Activated CD4-positive, alpha-beta T cell treated with anti-CD3 and anti-CD28 coated beads for 24 hours (primary cell): Measurements from ENCODE around the gene RGS6.

ENCODE experiments used
- DNase-seq, 2 donors: peaks; one replicate each; pipeline ENCODE4 v3.0.0-alpha.2; 2020; ENCODE audit warnings: low read depth in 2 of 2

Gene RGS6

DNA sequence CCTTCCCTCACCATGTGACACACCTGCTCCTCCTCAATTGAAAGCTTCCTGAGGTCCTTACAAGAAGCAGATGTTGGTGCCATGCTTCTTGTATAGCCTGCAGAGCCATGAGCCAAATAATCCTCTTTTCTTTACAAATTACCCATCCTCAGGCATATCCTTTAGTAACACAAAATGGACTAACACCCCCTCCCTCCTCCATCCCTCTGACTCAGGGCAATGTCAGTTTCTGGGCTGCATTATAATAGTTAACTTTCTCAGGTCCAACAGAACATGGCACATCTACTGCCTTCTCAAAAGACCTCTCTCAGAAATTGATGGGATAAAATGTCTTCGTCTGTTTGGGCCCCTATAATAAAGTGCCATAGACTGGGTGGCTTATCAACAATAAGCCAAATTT, 674.6 kb downstream of the RGS6 start:
- no peak for DNase-seq

DNA sequence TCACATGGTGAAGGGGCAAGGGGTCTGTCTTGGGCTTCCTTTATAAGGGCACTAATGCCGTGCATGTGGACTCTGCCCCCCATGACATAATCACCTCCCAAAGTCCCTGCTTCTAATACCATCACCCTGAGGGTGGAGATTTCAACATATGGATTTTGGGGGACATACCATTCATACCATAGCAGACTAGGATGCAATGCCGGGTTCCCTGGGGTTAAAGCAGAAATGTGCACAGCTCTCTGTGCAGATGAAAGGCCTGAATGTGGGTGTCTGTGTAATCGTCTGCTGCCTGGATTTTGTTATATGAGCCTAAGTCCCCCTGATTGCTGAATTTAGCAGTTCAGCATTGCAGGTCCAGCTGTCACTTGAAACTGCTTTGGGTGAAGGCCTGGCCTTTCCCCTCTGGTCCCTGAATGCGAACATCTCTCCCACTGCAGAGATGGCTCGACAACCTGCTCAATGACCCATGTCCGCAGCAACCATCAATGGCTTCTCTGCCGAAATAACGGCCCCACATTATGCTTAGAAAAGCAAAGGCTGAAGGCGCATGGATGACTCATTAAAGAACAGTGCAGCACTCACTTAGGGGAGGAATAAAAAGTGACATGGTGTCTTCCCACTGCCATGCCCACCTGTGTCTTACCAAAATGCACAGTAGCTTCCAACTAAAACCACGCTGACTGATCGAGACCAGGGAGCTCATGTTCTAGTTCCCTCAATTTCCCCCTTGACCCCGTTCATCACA, 675.3 kb downstream of the RGS6 start:
- no peak for DNase-seq

DNA sequence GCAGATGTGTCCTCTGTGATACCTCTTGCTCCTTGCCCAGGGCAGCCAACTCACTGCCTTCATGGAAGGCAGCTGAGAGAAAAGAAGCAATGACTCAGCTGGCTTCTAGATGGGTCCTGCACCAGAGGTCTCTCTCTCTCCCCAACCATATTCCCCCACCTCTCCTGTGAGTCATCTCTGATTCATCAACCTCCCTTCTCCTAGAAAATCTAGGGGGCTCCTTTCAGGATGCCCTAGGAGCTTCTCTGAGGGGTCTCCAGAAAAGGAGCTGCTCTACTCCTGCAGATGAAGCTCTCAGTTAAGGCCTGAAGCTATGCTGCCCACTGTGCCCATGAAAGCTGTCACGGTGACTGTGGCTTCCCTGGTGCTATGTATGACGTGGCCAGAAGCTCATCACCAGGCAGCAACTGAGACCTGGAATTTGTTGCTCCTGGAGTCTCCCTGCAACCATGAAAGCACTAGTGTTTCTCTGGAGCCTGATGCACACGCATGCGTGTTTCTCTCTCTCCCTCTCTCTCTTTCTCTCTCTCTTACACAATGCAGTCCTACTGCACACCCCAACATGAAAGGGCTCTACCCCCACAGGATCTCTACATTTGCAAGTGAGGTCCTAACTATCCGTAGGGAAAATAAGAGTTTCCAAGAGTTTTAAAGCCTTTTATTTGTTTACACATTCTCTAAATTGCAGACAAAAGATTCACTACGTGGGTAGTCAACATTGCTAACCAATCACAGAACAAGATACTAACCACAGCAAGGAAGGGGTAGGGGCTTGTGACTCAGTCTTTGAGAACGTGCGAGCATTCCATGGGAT, 676.4 kb downstream of the RGS6 start:
- DNase-seq: no peak

DNA sequence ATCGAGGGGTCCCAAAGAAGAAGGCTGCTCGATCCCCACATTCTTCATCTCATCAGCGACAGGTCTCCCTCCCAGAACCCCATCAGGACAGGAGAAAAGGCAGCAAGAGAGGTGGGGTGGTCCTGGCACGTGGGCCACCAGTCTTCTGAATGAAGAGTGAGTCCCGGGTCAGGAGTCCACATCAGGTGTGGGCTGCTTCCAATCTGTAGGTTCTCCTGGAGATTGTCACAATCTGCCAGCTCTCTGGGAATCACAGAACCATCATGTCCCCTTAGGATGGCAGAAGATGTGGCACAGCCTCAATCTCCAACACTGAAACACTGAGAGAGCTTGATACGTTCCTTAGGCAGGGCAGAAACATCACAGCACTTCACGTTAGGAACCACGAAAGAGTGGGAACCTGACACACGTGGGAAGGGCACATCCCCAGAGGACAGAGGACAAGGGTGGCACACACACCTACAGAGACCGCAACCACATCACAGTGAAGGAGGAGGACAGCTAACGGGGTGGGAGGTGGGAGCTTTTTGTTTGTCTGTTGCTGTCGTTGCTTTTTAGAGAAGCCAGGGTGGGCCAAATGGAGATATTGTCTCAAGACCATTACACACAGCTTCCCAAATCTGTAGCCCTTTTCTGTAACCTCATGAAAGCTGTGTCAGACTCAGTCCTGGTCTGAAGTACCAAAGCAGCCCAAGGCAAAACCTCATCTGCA, 677.1 kb downstream of the RGS6 start:
- no peak for DNase-seq

DNA sequence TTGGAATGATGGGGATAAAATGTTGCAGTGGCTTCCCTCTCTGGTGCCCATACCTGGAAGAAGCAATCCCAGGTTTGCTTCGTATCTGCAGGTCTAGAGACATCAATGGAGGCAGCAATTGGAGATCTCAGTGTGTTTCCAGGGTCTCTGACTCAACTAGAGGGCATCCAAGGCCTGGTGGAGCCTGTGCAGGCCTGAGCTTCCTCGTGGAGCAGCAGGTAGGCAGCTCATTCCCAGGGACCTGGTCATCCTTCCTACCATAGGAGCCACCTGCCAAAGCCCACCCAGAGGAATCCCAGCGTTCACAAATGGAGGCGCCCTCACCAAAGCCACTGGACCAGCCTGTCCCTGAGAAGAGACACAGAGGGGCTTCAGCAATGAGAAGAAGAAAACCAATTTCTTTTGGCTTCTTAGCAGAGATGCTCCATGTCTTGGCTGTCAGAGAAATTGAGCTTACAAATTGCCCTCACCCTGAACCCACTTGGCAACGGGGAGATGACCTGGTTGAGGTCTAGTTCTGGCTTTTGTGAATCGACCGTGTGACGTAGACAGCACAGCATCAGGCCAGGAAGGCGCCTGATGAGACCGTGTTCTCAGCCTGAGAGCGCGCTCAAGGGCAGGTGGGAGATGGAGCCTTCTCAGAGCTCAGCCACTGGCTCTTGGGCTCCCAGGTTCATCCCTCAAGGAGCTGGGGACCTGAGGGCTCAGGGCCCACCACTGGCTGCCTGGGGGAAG, 678.0 kb downstream of the RGS6 start:
- DNase-seq: no peak

DNA sequence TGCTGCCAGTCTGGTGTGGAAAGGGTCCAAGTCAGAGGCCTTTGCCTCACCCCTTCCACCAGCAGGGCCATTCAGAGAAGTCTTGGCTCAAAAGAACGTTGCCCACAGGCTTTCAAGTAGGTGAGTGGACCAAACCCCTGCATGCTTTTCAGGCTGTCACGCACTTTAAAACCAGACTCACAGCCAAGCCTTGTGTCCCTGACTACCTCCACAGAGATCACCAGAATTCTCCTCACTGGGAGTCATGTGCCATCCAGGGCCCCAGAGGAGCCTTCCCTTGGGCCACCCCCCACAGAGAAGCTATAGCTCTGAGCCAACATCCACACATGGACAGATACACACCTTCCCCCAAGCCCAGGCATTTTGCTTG, 678.6 kb downstream of the RGS6 start:
- no peak for DNase-seq

DNA sequence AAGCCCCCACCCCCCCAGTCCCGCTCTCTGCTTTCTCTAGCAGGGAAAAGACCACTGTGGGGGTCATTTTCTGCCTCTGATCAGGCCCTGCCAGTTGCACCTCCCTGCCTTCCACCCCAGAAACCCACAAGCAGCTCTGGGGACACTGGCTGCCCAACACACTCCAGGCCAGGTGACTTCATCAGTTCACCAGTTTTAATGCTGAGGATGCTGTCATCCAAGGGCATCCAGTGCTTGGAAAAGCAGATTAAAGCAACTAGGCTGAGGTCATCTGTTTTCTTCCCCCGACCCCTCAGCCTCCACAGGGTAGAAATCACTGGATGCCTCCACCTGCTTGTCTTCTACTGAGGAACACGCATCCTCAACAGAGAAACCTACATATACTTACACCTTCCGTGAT, 679.3 kb downstream of the RGS6 start:
- no peak for DNase-seq

DNA sequence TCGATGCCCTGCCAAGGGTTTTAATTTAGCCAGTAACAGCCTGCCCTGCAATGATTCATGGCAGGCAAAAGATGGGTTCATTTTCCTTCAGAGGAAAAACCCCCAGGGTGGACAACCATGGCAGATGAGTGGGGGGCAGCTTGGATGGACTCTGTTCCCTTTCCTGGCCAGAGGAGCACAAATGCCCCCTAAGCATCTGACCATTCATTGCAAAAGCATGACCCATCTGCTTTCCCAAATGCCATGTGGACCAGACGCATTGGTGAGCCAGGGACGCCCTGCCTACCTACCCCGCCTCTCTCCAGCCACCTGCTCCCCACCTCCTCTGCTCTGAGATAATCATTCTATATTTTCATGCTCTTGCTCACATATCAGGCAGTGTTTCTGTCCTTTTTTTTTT, 679.8 kb downstream of the RGS6 start:
- no peak for DNase-seq

DNA sequence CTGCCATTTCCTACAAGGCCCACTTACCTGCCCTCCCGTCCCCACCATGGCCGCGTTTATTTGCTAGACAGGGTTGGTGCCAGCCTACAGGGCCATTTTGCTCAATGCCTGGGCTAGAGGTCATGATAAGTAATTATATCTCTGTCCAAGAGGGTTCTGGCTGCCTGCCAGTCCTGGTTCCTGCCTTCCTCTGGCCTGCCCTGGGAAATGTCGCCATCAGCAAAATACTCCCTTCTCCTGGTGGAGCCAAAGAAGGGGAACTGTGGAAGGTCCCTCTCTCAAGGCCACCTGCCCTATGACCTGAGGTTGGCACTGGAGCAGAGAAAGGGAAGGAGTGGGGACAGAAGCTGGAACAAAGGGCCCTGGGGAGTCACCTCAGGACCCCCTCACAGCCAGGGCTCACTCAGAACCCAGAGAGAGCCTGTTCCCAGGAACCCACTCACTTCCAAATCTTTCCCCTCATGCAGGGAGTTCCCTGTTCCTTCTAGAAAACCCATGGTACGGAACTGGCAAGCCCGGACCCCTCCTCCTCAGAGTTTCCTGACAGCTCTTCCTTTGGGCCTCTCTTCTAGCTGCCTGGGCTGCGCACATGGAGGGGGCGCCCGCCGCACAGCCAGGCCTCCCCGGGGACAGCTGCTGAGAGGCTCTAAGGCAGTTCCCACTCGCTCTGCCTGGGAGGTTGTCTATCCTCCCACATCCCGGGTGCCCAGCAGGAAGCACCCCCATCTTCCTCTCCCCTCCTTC, 681.2 kb downstream of the RGS6 start:
- no peak for DNase-seq

DNA sequence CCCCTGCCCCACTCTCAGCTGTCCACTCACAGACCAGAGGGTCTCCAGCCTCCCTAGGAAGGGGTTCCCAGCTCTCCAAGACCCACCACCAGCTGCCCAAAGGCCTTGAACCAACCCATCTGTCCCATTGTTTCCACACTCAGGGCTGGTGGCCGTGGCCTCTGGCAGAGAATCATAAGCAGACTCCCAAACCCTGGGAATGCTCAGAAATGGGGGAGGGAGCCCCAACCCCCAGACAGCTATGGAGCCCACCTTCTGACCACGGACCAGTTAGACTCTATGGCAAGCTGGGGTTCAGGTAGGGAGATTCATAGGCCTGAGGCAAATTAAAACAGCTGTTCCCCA, 681.7 kb downstream of the RGS6 start:
- DNase-seq: no peak

DNA sequence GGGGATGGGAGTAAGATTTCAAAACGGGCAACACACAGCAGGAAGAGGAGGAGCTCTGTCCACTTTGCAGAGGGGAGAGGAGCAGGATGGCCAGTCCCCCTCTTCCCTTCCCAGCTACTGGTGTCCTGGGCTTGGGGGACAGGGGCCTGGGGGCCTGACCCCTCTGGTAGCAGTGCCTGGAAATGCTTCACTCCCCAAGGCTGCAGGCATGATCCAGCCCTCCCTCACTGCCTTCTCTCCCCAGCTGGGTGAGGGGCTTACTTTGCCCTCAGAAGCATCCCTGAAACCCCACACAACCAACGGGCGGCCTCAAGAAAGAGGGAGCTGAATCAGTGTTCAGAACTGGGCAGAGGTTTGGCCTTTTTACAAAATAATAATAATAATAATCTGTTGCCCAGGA, 682.1 kb downstream of the RGS6 start:
- no peak for DNase-seq

DNA sequence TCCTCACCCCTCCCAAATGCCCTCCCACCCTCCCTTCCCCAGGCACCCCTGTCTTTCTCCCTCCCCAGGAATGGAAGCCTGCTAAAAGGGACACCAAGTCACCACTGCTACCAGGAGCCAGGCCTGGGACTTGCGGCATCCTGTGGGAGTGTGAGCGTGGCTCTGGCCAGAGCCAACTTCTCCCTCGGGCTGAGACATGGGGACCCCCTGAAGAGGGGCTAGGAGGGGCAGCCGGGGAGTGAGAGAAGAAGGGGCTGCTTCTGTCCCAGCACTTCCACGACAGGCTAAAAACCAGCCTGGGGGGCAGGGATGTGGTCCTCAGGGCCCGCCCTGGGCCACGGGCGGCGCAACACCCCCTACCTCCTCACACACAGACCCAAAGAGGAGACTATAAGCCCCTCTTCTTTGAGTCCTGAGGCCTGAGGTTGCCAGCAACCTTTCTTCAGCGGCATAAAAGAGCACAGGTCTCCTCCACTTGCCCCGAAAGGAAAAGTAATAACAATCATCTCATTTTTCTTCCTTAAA, 682.7 kb downstream of the RGS6 start:
- no peak for DNase-seq

DNA sequence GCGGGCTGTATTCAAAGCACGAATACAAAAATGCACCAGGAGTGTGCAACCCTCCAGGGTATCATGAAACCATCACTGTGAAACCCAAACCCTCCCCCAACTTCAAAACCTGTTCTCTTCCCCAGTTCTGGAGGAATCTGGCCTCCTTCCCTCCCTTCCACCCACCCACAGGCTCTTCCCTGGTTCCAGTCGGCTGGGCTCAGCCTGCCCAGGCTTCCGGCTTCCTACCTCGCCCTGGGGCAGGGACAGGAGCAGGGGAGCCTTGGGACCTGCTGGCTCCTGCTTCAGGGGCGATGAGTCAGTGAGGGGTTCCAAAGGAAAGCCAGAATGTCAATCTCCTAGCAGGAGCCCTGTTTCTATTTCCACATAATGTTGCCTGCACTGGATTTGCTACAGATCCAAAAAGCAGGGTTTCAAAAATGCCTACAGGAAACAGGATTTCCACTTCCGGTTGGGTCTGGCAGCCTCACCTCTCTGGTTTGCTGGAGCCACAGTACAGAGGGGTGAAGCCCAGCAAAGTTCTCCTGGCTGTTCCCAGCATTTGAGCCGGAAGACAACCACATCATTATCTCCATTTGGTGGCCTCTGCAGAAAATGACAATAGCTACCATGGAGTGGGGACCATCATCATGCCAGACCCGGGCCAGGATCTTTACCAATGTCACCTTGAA, 683.4 kb downstream of the RGS6 start:
- no peak for DNase-seq
